Type B pancreatic cell (in vitro differentiated cells): ENCODE data around the gene SPAG9. TPM values are rescaled to one million over a fixed set of nuclear protein-coding genes. Genes with fewer than 3 reads are reported as not detected.
A peak's percentile ranks its signal among the peaks of the same experiment; 100 is the strongest.

Experiments
- DNase-seq: peaks from one replicate; pipeline ENCODE4 v3.0.0; 2021; ENCODE audit warnings: mixed read lengths; ENCODE audit not compliant: unreplicated experiment; ENCODE audit errors: extremely low spot score
- H3K27ac Mint-ChIP-seq: 2 replicates; pipeline ENCODE4 v1.8.0; 2021; ENCODE audit warnings: mild to moderate bottlenecking, mixed read lengths
- H3K27me3 Mint-ChIP-seq: 2 replicates; pipeline ENCODE4 v1.8.0; 2021; ENCODE audit warnings: mixed read lengths
- H3K36me3 Mint-ChIP-seq: 2 replicates; pipeline ENCODE4 v1.8.0; 2021; ENCODE audit warnings: mixed read lengths
- H3K4me1 Mint-ChIP-seq: one replicate; pipeline ENCODE4 v1.8.0; 2021; ENCODE audit warnings: mixed read lengths; ENCODE audit not compliant: unreplicated experiment
- H3K4me3 Mint-ChIP-seq: 2 replicates; pipeline ENCODE4 v1.8.0; 2021; ENCODE audit warnings: mild to moderate bottlenecking, mixed read lengths
- H3K9me3 Mint-ChIP-seq: 2 replicates; pipeline ENCODE4 v1.8.0; 2021; ENCODE audit warnings: mixed read lengths
- total RNA-seq: library from RNA; stranded (reverse); gene quantifications from 2 replicates; pipeline ENCODE4 v1.2.1, GENCODE V29; 2021; ENCODE audit warnings: low replicate concordance
- TF ChIP-seq, protein P1 (sequence below): fragments of 200-600 bp; sonication (generic); conservative IDR thresholded peaks from 2 replicates; pipeline ENCODE4 v1.5.0; 2021; ENCODE audit warnings: antibody characterized with exemption, mild to moderate bottlenecking

The SPAG9 gene
- total RNA-seq, 1 donor from 2014 or later: 82.9 TPM

DNA sequence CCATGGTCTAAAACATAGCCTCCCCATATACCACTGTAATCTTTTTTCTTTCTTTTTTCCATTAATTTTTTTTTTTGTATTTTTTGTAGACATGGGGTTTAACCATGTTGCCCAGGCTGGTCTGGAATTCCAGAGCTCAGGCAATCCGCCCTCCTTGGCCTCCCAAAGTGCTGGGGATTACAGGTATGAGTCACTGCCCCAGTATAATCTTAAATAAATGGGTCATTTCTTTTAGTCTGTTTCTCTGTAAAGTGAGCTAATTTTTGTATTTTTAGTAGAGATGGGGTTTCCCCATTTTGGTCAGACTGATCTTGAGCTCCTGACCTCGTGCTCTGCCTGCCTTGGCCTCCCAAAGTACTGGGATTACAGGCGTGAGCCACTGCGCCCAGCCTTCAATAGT, 27.0 kb upstream of the SPAG9 start:
- Mint-ChIP-seq H3K4me3 (no peak overlapping the region), H3K27me3 (no peaks in the 10 kb centered on the region), H3K36me3 (no peaks in the 10 kb centered on the region), H3K9me3 (no peaks in the 10 kb centered on the region), H3K27ac (no peak overlapping the region), H3K4me1 (peaks cover 21% of the 10 kb centered on the region)
- DNase-seq: no peak
- TF ChIP-seq, protein P1, sequence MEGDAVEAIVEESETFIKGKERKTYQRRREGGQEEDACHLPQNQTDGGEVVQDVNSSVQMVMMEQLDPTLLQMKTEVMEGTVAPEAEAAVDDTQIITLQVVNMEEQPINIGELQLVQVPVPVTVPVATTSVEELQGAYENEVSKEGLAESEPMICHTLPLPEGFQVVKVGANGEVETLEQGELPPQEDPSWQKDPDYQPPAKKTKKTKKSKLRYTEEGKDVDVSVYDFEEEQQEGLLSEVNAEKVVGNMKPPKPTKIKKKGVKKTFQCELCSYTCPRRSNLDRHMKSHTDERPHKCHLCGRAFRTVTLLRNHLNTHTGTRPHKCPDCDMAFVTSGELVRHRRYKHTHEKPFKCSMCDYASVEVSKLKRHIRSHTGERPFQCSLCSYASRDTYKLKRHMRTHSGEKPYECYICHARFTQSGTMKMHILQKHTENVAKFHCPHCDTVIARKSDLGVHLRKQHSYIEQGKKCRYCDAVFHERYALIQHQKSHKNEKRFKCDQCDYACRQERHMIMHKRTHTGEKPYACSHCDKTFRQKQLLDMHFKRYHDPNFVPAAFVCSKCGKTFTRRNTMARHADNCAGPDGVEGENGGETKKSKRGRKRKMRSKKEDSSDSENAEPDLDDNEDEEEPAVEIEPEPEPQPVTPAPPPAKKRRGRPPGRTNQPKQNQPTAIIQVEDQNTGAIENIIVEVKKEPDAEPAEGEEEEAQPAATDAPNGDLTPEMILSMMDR: no peak

DNA sequence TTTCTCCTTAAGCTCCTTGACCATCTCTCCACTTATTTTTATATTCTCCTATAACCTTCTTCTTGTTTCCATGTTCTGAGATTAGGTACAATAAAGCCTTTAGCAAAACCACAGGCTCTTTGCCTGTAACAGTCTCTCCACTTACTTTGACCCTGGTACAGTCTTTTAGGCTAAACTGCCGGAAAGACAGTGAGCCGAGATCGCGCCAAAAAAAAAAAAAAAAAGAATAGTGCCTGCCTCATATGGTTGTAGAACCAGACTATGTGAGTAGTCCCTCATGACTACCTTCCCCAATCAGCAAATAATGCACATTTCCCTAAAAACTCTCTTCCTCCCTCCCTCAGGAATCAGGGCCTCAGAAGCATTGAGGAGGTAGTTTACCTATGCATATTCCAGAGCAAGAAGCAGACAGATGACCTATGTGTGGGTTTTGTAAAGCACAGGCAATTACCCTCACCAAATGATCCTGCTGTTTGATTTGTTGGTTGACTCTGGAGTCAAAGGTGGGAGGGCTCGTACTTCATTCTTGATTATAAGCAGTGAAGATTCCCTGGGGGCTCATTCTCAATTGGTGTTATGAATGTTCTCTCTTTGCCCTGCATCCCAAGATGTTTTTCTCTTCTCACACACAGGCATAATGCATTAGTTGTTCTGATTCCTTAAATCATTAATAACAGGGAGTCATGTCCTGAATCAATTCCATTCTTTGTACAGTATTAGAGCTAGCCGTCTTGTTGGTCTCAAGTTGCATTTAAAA, 23.8 kb upstream of the SPAG9 start:
- TF ChIP-seq, protein P1: no peak
- DNase-seq: no peak
- Mint-ChIP-seq H3K4me3 (peak overlapping the region; percentile 8), H3K27ac (peak overlapping the region; percentile 16), H3K4me1 (peaks cover 22% of the 10 kb centered on the region), H3K27me3 (no peaks in the 10 kb centered on the region), H3K9me3 (no peaks in the 10 kb centered on the region), H3K36me3 (no peaks in the 10 kb centered on the region)

DNA sequence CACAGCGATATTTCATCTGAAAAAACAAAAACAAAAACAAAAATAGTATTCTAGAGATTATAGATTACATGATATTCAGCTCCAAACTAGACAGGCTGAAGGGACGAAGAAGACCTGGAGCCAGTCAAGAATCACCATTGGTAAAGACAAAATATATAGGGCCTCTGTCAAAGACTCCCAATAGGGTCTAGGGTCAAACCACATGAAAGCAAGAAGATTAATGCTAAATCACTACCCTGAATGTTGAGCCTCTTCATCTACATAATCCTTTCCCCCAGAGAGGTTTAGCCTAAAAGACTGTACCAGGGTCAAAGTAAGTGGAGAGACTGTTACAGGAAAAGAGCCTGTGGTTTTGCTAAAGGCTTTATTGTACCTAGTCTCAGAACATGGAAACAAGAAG, 21.9 kb upstream of the SPAG9 start:
- H3K4me1 Mint-ChIP-seq: peaks cover 22% of the 10 kb centered on the region
- TF ChIP-seq, protein P1: no peak

DNA sequence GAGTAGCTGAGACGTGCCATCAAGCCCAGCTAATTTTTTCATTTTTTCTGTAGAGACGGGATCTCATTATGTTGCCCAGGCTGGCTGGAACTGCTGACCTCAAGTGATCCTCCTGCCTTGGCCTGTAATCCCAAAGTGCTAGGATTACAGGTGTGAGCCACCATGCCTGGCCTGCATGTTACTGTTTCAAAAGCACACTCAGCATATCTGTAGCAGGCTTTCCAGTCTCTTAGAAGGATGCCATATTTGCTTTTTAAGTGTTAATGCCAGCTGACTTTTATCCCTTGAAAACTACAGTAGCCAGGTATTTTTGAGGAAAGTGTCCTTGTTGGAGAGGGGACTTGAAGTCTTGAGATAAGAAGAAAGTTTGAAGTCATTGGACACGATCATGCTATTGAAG, 15.3 kb upstream of the SPAG9 start:
- TF ChIP-seq, protein P1: no peak
- Mint-ChIP-seq H3K27ac (no peak overlapping the region), H3K9me3 (no peaks in the 10 kb centered on the region), H3K36me3 (no peaks in the 10 kb centered on the region), H3K27me3 (no peaks in the 10 kb centered on the region), H3K4me1 (peaks cover 7% of the 10 kb centered on the region), H3K4me3 (no peak overlapping the region)
- DNase-seq: no peak

More for the DNA sequence above, 21.9 kb upstream of the SPAG9 start:
- Mint-ChIP-seq H3K36me3 (no peaks in the 10 kb centered on the region), H3K27me3 (no peaks in the 10 kb centered on the region), H3K4me3 (no peak overlapping the region), H3K27ac (no peak overlapping the region), H3K9me3 (no peaks in the 10 kb centered on the region)
- DNase-seq: no peak

DNA sequence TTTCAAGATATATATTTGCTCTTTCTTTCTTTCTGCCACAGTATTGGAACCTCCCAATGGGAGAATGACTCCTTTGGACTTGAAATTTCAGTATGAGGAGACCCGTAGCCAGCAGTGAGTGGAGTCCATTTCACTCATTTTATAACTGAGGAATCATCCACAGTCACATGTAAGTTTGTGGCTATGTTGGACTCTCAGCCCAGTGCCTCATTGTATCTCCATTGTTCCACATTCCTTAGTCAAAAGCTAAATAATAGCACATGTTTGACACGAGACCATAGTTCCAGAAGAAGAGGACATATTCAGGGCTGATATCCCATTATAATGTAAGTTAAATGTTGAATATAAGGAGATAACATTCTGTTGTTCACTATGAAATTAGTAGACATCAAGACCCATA, 12.7 kb upstream of the SPAG9 start:
- no peak for DNase-seq
- Mint-ChIP-seq H3K4me3 (no peak overlapping the region), H3K4me1 (peaks cover 7% of the 10 kb centered on the region), H3K27ac (no peak overlapping the region), H3K9me3 (no peaks in the 10 kb centered on the region), H3K36me3 (no peaks in the 10 kb centered on the region), H3K27me3 (no peaks in the 10 kb centered on the region)
- TF ChIP-seq, protein P1: no peak
